Loucy (cell line): ENCODE results near the gene SPSB1.
A peak's percentile ranks its signal among the peaks of the same experiment; 100 is the strongest.

Experiments used
- H2AFZ ChIP-seq: fragments of 200-600 bp; sonication (generic); 2 replicates; pipeline ENCODE4 v1.6.0; 2016; ENCODE audit warnings: antibody characterized with exemption, mild to moderate bottlenecking, low read length, moderate library complexity
- H3F3A ChIP-seq: fragments of 200-600 bp; 2 replicates; pipeline ENCODE4 v1.6.0; 2016; ENCODE audit warnings: antibody characterized with exemption, low read depth, mild to moderate bottlenecking
- H3K27me3 ChIP-seq: fragments of 200-600 bp; sonication (generic); 2 replicates; pipeline ENCODE4 v1.6.1; 2014; ENCODE audit warnings: low read length, mild to moderate bottlenecking; ENCODE audit not compliant: insufficient read depth, poor library complexity, severe bottlenecking
- H3K36me3 ChIP-seq: fragments of 200-600 bp; sonication (generic); 2 replicates; pipeline ENCODE4 v1.6.1; 2016; ENCODE audit warnings: low read length; ENCODE audit not compliant: insufficient read depth
- H3K4me1 ChIP-seq: fragments of 200-600 bp; sonication (generic); 2 replicates; pipeline ENCODE4 v1.5.1; 2014; ENCODE audit warnings: low read length, mild to moderate bottlenecking; ENCODE audit not compliant: insufficient read depth, poor library complexity, severe bottlenecking
- H3K4me2 ChIP-seq: fragments of 200-600 bp; sonication (generic); 2 replicates; pipeline ENCODE4 v1.6.0; 2014; ENCODE audit warnings: antibody characterized with exemption, low read length, low read depth, mild to moderate bottlenecking; ENCODE audit not compliant: poor library complexity, severe bottlenecking
- H3K4me3 ChIP-seq: fragments of 200-600 bp; sonication (generic); 2 replicates; pipeline ENCODE4 v1.5.1; 2014; ENCODE audit warnings: low read length, mild to moderate bottlenecking, mixed read lengths; ENCODE audit not compliant: poor library complexity, severe bottlenecking
- H3K79me2 ChIP-seq: fragments of 200-600 bp; sonication (generic); 2 replicates; pipeline ENCODE4 v1.6.1; 2014; ENCODE audit warnings: low read length; ENCODE audit not compliant: insufficient read depth
- H3K9ac ChIP-seq: fragments of 200-600 bp; sonication (generic); 2 replicates; pipeline ENCODE4 v1.6.0; 2014; ENCODE audit warnings: mild to moderate bottlenecking, low read depth, low read length, moderate library complexity; ENCODE audit not compliant: poor library complexity, severe bottlenecking
- H3K9me2 ChIP-seq: fragments of 200-600 bp; sonication (generic); replicated peaks from 2 replicates; pipeline ENCODE4 v1.6.1; 2016; ENCODE audit warnings: low read depth, low read length, mixed read lengths
- H3K9me3 ChIP-seq: fragments of 200-600 bp; sonication (generic); 2 replicates; pipeline ENCODE4 v1.6.1; 2014; ENCODE audit warnings: mild to moderate bottlenecking, antibody characterized with exemption, low read length, low read depth; ENCODE audit not compliant: insufficient read depth
- H4K20me1 ChIP-seq: fragments of 200-600 bp; sonication (generic); 2 replicates; pipeline ENCODE4 v1.6.0; 2014; ENCODE audit warnings: antibody characterized with exemption, low read length, mild to moderate bottlenecking; ENCODE audit not compliant: insufficient read depth, poor library complexity, severe bottlenecking
- CTCF ChIP-seq: fragments of 200-600 bp; sonication (generic); conservative IDR thresholded peaks from 2 replicates; pipeline ENCODE4 v1.5.1; 2014; ENCODE audit warnings: mild to moderate bottlenecking, antibody characterized with exemption, low read length
- EZH2phosphoT487 ChIP-seq: fragments of 200-600 bp; IDR thresholded peaks from 2 replicates; pipeline ENCODE4 v1.6.1; 2018; ENCODE audit warnings: antibody characterized with exemption, mild to moderate bottlenecking, moderate library complexity, borderline replicate concordance

Gene SPSB1

GRCh38 chr1:9416918-9417500 lies 124.3 kb downstream of the SPSB1 start:
- H3K4me3 ChIP-seq, result no peak overlapping the region
- H3K36me3 ChIP-seq, result no peaks in the 10 kb centered on the region
- H3K9me2 ChIP-seq, result no peaks in the 10 kb centered on the region
- peaks cover 80% of the 10 kb centered on the region for H3K4me1 ChIP-seq
- H3K9me3 ChIP-seq, result no peaks in the 10 kb centered on the region
- TF ChIP-seq EZH2phosphoT487, result no peak
- no peak for TF ChIP-seq CTCF
- H3F3A ChIP-seq, result peaks cover 14% of the 10 kb centered on the region
- H3K9ac ChIP-seq, result peak overlapping the region; percentile 26
- H3K4me2 ChIP-seq, result no peak overlapping the region
- H3K27me3 ChIP-seq, result no peaks in the 10 kb centered on the region
- no peaks in the 10 kb centered on the region for H4K20me1 ChIP-seq
- peaks cover 19% of the 10 kb centered on the region; the same call in 1 of the 2 replicates for H3K79me2 ChIP-seq
- no peak overlapping the region for H2AFZ ChIP-seq

GRCh38 chr1:9417695-9418094 lies 125.0 kb downstream of the SPSB1 start:
- Histone ChIP-seq H3F3A (peaks cover 11% of the 10 kb centered on the region), H3K4me1 (peaks cover 80% of the 10 kb centered on the region), H3K36me3 (no peaks in the 10 kb centered on the region), H3K9me2 (no peaks in the 10 kb centered on the region), H4K20me1 (no peaks in the 10 kb centered on the region), H3K27me3 (no peaks in the 10 kb centered on the region), H3K4me2 (peak overlapping the region; percentile 19), H3K79me2 (peaks cover 19% of the 10 kb centered on the region; the same call in 1 of the 2 replicates), H2AFZ (no peak overlapping the region), H3K9ac (peak overlapping the region; percentile 28), H3K9me3 (no peaks in the 10 kb centered on the region), H3K4me3 (no peak overlapping the region)
- TF ChIP-seq EZH2phosphoT487 (no peak), CTCF (no peak)

- no peak overlapping the region for H3K4me3 ChIP-seq
- 0 out of 2 replicates have a peak, but pooled peaks cover 5% of the 10 kb centered on the region for H3F3A ChIP-seq
- no peak overlapping the region for H2AFZ ChIP-seq
- peaks cover 19% of the 10 kb centered on the region; the same call in 1 of the 2 replicates for H3K79me2 ChIP-seq
- no peak for TF ChIP-seq EZH2phosphoT487
- TF ChIP-seq CTCF, result no peak
- H3K9me2 ChIP-seq, result no peaks in the 10 kb centered on the region
- H3K9ac ChIP-seq, result no peak overlapping the region
- H4K20me1 ChIP-seq, result no peaks in the 10 kb centered on the region
- no peaks in the 10 kb centered on the region for H3K9me3 ChIP-seq
- peaks cover 83% of the 10 kb centered on the region for H3K4me1 ChIP-seq
- no peaks in the 10 kb centered on the region for H3K27me3 ChIP-seq
- H3K4me2 ChIP-seq, result no peak overlapping the region
- no peaks in the 10 kb centered on the region for H3K36me3 ChIP-seq
Observed at GRCh38 chr1:9418851-9419250, 126.2 kb downstream of the SPSB1 start.
